NCI-H446 treated with DMSO at 0.1 percent for 48 hours (cell line): ENCODE results near the gene PCBP2.
"Not testable (repeated sequence)": the region's sequence is repeated elsewhere in the genome, so short reads cannot be mapped to it uniquely, and the experiment has no call there.

Source experiments
- DNase-seq: peaks from one replicate; lab custom pipeline; 2025; lab: John Stamatoyannopoulos, UW

The PCBP2 gene

DNA sequence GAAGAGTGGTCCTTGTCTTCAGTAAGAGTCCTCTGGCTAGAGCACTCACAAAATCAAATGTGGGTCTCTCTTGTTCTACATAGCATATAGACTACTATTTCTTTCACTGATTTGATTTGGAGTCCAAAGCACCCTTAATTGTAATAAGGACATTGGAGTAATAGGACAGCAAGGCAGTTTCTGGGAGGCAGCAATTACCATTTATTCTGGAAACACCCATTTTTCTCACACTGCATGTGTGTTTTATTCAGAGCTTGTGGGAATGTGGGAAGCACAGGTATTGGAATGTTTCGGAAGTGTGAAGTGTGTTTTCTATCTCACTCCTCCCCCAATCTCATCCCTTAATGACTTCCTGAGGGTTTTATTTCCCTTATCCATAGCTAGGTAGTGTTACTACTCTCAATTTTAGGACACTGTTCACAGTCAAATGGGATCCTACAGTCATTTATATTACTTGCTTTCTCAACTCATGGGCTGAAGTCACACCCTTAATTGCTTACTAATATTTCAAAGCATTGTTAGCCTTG, 20.2 kb downstream of the PCBP2 start:
- DNase-seq, result no peak

DNA sequence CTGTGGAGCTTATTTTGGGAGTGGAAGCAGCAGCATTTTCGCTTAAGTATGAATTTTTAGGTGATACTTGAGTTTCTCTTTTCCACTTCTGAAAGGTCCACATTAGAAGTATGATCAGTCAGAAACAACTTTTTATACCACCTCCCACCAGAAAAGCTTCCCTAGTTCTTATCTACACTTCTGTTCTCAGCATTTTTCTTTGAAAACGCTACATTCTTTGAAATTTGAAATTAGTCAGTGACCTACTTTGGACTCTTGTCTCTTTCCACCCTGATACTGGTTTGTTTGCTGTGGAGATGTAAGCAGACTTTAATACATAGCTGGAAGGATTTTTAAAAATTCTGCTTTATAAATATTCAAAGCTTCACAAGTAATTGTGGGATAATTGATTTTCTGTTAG, 22.2 kb downstream of the PCBP2 start:
- DNase-seq, result no peak

- DNase-seq, result no peak
These were observed 22.9 kb downstream of the PCBP2 start for GRCh38 chr12:53474819-53475218.

GRCh38 chr12:53476769-53477209, 24.9 kb downstream of the PCBP2 start:
- no peak for DNase-seq

- no peak for DNase-seq
These were observed 27.0 kb downstream of the PCBP2 start for GRCh38 chr12:53478865-53479264.

DNA sequence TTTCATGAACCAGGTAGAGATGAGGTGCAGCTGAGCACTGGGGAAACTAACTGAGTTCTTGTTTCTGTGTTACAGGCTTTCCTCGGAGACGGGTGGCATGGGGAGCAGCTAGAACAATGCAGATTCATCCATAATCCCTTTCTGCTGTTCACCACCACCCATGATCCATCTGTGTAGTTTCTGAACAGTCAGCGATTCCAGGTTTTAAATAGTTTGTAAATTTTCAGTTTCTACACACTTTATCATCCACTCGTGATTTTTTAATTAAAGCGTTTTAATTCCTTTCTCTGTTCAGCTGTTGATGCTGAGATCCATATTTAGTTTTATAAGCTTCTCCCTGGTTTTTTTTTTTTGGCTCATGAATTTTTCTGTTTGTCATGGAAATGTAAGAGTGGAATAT, 27.4 kb downstream of the PCBP2 start:
- no peak for DNase-seq

- no peak for DNase-seq
These were observed 28.9 kb downstream of the PCBP2 start for GRCh38 chr12:53480491-53481442.

DNA sequence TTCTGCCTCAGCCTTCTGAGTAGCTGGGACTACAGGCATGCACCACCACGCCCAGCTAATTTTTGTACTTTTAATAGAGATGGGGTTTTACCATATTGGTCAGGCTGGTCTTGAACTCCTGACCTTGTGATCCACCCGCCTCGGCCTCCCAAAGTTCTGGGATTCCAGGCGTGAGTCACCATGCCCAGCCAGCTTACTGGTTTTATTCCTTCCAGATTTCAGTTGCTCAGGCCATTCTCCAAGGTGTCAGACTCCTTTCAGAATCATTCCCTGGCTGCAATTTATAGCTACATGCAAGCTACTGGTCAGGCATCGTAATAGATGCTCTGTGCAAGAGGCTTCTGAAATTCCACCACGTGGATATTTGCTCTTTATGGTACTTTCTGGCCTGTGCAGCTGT, 29.6 kb downstream of the PCBP2 start:
- DNase-seq, result not testable (repeated sequence)

GRCh38 chr12:53481939-53482586, 30.2 kb downstream of the PCBP2 start:
- DNase-seq, result no peak

- no peak for DNase-seq
These were observed 30.8 kb downstream of the PCBP2 start for GRCh38 chr12:53482626-53483168.

GRCh38 chr12:53483225-53483978, 31.5 kb downstream of the PCBP2 start:
- no peak for DNase-seq

- DNase-seq, result no peak
These were observed 32.1 kb downstream of the PCBP2 start for GRCh38 chr12:53483979-53484377.

GRCh38 chr12:53484686-53485575, 33.0 kb downstream of the PCBP2 start:
- no peak for DNase-seq

GRCh38 chr12:53485955-53486735, 34.2 kb downstream of the PCBP2 start:
- DNase-seq, result no peak

DNA sequence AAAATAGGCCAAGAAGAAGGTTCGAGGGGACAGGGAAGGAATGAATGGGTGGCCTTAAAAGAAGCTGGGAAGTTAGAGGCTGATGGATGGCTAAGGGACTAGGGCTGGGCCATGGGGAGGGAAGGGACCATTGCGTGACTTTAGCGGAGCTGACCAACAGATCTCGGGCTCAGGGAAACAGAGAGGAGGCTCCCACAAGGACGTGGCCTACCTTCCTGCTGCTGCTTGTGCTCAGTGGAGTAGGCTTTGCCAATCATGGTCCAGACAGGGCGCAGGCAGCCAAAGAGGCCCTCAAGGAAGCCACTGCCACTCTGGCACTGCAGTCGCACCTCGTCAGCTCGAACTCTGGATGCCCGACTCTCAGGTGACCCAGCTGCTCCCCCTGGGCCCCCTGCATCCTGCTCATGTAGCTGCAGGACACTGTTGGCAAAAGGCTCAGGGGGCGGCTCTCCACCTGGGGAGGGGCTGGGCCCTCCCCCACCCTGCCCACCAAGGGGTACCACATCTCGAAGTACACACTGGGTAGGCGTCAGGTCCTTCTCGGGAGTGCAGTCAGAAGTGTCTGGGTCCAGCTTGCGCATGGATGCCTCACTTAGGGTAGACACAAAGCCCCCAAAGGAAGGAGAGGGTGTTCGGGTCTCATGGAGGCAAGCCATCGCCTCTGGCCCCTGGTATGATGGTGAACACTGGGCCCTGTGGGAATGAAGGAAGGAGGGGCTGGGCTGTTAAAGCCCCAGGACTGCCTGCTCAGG, 35.0 kb downstream of the PCBP2 start:
- no peak for DNase-seq

DNA sequence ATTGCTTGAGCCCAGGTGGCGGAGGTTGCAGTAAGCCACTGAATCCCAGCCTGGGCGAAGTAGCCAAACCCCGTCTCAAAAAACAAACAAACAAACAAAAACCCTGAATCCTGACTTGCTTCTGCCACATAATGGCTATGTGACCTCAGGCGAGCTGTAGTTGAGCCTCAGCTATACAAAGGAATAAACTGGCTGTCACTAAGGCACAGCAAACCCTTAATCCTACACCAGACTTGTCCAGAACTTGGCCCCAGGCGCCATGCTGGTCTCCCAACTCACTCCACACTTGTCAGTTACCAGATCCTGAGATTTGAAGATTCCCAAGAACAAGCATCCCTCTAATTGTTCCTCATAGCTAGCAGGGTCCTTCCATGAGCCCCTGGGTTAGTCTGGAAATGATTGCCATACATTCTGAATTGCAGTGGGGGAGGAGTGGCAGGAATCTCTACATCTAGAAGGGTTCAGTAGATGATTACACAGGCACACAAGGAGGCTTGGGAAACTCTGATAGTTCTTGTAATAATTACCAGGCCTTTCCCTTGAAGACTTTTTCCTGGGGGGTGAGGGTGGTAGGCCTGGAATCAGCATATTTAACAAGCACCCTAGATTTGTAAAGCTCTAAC, 37.5 kb downstream of the PCBP2 start:
- no peak for DNase-seq

- no peak for DNase-seq
These were observed 40.3 kb downstream of the PCBP2 start for GRCh38 chr12:53492188-53492587.

GRCh38 chr12:53492830-53493609, 41.1 kb downstream of the PCBP2 start:
- DNase-seq, result peak; percentile 63
